Cerebellar cortex (tissue), 1 donor: Measurements from ENCODE around the gene CDK2AP2.
"Not testable (repeated sequence)": the region's sequence is repeated elsewhere in the genome, so short reads cannot be mapped to it uniquely, and the experiment has no call there.

Source experiments
- DNase-seq: peaks from one replicate; pipeline ENCODE4 v3.0.0-alpha.2; 2015; ENCODE audit warnings: low spot score

CDK2AP2 gene, protein sequence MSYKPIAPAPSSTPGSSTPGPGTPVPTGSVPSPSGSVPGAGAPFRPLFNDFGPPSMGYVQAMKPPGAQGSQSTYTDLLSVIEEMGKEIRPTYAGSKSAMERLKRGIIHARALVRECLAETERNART

DNA sequence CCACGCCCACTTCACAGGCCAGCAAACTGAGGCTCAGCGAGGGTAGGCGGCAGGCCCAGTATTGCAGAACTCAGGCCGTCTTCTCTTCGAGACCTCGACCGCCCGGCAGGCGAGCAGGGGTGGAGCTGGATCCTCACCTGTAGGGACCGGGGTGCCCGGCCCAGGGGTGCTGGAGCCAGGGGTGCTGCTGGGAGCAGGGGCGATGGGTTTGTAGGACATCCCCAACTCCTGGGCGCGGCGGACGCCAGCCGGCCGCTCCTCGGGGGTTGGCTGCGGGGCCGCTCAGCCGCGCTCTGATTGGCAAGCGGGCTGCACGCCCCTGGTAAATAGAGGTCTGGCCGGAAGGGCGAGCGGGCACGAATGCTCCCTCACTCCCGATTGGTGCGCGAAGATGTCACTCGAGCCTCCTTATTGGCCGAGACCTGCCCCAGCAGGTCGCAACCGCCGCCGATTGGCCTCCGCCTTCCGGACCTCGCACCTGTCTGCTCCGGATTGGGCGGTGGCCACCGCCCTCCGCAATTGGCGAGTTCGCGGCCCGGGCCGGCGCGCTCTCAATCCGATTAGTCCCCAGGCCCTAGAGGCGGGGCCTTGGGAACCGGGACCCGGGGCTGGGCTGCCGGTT, at the start of gene CDK2AP2:
TSS of gene CDK2AP2 (minus strand) at position 299 of the 622 bp plus-strand sequence. CDS start at position 219, 80 bp downstream.
- DNase-seq = peak; percentile 99

DNA sequence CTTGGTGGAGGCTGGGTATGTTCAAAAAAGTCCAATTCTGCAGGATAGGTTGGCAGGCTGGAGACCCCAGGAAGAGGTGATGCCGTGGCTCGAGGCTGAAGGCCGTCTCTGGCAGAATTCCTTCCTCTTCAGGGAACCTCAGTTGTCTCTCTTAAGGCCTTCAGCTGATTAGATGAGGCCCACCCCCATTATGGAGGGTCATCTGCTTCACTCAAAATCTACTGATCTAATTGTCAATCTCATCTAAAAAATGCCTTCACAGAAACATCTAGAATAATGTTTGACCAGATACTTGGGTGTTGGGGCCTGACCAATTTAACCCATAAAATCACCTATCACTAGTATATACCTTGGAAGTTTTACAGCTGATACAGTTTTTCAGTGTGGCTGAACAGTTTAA, 48.3 kb upstream of the CDK2AP2 start:
- no peak for DNase-seq

DNA sequence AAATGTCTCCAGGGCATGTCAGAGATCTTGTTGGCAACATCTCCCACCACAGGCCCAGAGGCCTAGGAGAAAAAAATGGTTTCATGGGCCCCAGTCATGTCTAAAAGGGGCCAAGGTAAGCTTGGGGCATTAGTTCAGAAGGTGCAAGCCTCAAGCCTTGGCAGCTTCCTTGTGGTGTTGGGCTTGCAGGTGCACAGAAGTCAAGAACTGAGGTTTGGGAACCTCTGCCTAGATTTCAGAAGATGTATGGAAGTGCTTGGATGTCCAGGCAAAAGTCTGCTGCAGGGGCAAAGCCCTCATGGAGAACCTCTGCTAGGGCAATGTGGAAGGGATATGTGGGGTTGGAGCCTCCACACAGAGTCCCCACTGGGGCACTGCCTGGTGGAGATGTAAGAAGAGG, 43.7 kb upstream of the CDK2AP2 start:
- DNase-seq = not testable (repeated sequence)

DNA sequence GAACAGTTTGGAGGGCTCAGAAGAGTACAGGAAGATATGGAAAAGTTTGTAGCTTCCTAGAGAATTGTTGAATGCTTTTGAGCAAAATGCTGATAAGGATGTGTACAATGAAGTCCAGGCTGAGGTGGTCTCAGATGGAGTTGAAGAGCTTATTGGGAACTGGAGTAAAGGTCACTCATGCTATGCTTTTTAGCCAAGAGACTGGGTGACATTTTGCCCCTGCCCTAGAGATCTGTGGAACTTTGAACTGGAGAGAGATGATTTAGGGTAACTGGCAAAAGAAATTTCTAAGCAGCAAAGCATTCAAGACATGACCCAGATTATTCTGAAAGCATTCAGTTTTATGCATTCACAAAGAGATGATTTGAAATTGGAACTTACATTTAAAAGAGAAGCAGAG, 43.2 kb upstream of the CDK2AP2 start:
- DNase-seq = no peak

DNA sequence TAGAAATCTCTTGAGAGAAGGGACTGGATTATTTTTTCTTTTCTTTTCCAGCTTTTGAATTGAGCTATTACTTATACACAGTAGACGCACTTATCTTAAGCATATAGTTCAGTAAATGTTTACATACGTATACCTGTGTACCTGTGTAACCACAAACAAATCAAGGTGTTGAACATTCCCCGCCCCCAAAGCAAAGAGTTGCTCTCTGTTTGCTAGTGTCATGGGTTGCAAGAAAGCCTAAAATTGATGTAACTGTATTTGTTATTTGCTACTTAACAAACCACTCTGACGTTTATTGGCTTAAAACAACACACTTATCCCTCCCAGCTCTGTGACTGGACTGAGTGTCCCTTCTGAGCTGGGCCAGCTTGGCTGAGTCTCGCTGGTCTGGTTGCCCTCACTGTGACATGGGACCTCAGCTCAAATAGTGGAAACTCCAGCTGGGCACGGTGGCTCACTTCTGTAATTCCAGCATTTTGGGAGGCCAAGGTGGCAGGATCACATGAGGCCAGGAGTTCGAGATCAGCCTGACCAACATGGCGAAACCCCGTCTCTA, 40.7 kb upstream of the CDK2AP2 start:
- no peak for DNase-seq

DNA sequence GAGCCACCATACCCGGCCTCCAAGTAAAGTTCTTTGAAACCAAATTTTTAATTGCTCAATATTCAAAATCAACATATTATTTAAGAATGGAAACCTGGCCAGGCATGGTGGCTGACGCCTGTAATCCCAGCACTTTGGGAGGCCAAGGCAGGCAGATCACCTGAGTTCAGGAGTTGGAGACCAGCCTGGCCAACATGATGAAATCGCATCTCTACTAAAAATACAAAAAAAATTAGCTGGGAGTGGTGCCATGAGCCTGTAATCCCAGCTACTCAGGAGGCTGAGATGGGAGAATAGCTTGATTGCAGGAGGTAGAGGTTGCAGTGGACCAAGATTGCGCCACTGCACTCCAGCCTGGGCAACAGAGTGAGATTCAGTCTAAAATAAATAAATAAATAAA, 40.1 kb upstream of the CDK2AP2 start:
- DNase-seq = not testable (repeated sequence)

DNA sequence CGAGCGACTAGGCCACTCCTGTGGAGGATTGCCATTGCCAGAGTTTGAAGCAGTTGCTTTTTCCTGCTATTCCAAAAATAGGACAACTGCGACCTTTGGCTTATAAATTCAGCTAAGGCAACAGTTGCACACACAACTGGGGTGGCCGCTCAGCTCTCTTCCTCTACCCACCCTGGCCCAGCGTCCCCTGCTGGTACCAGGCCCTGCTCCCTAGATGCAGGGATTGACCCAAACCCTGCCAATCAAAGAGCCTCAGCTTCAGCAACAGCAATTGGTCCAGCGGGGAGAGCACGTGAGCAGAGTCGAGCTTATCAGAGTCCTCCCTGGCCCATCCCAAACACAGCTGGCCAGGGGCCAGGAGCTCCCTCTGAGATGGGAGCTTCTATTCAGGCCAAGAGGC, 37.3 kb upstream of the CDK2AP2 start:
- no peak for DNase-seq

DNA sequence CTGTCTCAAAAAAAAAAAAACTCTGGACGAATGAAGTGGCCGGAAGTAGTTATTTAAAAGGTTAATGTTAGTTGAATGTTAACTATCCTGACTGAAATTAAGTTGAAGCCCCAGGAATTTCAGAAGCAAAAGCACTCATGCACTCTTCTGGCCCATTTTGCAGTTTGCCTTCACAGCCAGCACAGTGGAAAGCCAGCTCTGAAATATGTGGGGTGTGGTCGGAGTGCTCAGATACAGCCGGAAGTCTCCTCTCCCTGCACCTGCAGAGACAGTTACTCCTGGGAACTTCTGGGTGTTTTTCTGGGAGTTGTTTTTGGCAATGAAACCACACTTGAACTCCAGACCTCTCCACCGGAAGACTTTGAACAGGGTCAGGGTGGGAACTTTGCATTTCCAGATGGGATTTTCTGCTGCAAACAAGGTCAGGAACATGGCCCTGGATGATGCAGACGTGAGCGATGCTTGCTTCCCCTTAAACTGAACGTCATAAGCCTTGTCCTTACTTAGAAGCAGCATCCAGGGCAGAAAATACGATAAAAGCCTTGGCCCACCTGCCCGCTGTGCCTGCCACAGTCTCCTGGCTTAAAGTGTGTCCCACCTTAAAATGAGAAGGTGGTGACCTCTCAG, 36.8 kb upstream of the CDK2AP2 start:
- no peak for DNase-seq

DNA sequence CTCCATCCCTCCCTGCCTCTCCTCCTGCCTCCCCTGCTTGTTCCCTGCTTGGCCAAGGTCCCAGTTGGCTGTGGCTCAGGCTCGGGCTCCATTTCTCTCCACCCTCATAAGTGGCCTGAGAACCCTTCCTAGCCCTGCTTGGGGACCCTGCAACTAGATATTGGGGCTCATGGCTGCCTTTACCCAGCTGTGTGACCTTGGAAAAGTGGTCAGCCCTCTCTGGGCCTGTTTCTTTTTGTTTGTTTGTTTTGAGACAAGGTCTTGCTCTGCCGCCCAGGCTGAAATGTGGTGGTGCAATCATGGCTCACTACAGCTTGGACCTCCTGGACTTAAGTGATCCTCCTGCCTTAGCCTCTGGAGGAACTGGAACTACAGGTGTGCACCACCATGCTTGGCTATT, 35.6 kb upstream of the CDK2AP2 start:
- DNase-seq = no peak

DNA sequence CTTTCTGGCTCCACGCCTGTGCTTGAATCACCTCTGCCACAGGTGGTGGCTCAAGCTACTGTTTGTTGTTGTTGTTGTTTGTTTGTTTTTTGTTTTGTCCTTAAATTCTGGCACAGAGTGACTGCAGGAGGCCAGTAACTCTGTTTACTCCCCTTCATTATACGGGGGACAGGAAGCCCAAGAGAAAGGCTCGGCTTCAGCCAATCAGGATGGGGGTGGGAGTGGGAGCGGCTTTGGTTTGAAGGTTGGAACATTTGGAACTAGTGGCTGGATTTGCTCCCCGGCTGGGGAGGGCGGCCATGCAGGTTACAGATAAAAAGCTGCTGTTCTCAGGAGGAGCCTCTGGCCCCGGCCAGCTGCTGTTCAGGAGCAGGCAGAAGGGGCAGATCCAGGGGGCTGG, 35.0 kb upstream of the CDK2AP2 start:
- DNase-seq = no peak

DNA sequence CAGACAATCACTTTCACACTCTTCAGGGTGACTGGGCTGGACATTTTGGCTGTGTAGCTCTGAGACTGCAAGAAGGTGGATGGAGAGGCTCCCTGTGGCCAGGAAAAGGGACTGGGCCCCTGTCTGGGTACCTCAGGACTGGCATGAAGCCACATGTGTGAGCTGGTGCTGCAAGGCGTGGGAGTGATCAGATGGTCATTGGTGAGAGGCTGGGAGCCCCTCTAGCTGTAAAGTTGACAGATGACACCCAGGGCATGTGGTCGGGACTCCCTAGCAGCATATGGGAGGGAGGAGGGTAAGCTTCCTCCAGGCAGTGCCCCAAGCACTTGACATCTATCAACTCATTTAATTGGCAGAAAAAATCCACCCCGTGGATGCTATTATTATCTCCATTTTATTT, 34.2 kb upstream of the CDK2AP2 start:
- no peak for DNase-seq

DNA sequence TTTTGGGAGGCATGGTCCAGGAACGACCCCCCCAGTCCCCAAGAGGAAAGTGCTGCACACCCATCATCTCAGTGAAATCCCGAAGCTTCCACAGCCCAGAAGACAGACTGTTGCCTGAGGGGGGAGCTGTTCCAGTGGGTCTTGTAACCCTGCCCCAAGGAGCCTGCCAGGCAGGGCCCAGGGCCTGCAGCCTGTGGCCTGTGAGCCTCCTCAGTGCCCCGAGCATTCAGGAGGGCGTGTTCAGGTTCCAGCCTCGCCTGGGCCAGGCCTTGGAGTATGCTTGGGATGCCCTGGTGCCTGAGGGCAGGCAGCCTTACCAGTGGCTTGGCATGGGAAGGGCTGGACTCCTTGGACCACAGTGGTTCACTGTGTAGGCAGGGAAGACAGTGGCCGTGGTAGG, 33.2 kb upstream of the CDK2AP2 start:
- no peak for DNase-seq

DNA sequence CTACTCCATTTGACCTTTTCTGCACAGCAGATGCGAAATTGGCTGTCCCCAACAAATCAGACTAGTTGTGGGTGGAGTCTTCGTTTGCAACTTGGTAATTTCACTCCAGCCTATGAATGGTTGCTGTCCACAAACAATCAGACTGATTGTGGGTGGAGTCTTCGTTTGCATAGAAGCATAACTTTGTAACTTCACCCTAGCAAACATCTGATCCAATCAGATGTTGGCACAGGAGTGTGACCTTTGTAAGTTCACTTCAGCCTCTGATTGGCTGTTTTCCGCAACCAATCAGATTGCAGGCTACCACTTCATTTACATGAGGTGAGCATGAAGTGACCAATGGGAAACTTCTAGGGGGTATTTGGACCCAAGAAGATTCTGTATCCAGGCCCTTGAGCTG, 31.6 kb upstream of the CDK2AP2 start:
- DNase-seq = no peak

DNA sequence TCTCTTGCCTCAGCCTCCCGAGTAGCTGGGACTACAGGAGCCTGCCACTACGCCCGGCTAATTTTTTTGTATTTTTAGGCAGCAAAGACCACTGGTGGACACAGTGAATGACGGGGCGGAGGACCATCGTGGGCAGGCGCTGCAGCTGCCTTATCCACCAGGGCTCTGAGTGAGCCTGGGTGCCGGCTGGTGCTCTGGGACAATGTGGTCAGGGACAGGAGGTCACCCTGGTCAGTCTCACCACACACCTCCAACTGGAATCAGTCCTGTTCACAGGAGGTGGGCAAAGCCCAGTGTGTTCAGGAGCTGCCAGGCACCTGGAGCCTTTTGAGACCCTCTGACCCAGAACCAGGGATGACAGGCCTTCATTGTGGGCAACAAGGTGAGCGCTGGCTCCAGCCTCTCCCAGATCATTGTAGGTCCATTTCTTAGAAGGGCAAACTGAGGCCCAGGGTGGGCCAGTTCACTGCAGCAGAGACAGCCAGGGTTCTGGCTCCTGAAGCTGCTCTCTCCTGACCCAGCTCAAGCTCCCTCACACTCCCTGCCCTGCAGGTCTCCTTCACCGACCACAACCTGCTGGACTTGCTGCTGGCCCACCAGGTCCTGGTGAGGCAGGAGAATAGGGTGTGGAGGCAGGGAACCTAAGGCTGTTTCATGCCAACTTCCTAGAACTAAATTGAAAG, 31.0 kb upstream of the CDK2AP2 start:
- no peak for DNase-seq

DNA sequence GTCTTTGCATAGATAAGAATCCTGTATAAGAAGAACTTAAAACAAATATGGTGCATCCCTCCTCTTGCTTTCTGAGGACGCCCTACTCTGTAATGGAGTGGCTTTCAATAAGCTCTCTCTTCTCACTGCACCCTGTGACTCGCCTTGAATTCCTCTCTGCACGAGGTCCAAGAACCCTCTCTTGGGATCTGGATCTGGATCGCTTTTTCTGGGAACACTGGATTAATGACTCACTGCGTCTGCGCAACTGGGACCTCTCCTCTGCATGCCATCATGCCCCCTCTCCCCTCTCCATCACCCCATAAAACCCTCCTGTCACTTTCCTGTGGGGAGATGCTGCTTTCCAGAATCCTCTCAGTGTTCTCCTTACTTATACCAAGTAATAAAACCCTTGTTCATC, 30.3 kb upstream of the CDK2AP2 start:
- DNase-seq = no peak

DNA sequence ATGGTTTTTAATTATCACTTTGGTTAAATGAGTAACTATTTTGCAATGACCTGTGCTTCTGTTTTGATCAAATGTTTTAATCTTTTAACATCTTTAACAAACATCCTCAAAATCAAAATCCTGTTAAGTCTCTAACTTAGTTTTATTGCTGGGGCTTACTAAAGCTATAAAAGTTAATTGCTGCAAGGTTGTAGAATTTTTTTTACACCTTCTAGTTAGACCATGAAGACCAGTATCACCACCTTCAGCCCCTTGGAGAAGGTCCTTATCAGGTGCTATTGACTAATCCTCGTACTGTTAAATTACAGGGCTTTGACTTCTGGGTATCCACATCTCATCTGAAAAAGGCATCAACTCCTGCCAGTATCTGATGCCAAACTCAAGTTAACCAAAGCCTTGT, 27.6 kb upstream of the CDK2AP2 start:
- DNase-seq = no peak

DNA sequence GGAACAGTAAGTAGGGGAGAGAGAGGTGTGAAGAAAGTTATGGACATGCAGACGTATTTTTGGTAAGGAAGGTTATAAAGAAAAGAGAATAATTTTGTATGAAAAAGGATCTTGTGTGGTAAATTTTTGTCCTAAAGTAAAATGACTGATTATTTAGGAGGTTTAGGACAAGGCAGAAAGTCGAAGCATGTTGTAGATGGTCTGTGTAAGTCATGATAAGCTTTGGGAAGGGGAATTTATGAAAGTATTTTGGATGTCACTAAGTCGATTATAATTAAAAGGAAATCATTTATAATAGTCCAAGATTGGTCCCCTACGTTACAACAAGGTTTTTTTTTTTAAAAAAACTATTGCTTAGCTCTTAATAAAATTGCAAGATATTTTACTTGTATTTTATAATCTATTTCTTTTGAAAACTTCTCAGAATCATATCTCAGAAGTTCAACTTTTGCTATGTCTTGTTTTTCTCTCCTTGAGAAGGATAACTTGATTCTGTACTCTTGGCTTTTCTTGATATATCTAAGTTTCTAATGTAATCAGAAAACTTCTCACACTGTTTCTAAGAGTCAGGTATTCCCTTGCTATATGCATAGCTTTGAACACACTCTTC, 26.2 kb upstream of the CDK2AP2 start:
- no peak for DNase-seq

DNA sequence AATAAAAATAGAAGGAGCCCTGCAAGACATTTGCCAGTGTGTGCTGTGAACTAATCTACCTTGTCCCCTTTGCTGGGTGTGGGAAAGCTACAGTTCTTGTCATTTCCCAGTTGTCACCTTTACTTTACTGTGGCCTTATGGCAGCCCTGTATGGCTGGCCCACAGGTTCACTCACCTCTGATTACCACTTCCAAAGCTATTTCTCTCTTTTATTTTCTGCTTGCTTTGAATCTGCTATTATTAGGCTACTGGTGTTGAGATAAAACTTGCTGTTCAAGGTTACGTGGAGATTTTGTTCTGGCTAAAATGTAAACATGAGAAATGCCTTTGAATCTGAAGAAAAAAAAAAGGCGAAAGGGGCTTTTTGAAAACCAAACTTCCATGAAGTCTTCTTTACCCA, 24.9 kb upstream of the CDK2AP2 start:
- DNase-seq = no peak

DNA sequence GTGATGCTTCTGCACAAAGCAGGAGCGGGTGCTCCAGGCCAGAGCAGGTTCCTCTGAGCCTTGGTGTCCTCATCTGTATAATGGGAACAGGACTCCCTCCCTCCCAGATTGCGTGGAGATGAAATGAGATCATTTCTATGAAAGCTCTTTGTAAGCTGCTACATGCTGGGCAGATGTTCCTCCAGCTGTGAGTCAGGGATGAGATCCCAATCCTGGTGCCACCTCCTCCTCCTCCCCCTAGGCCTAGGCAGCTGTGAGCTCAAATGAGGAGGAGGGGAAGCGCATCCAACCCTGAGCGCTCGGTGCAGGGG, 22.3 kb upstream of the CDK2AP2 start:
- no peak for DNase-seq

DNA sequence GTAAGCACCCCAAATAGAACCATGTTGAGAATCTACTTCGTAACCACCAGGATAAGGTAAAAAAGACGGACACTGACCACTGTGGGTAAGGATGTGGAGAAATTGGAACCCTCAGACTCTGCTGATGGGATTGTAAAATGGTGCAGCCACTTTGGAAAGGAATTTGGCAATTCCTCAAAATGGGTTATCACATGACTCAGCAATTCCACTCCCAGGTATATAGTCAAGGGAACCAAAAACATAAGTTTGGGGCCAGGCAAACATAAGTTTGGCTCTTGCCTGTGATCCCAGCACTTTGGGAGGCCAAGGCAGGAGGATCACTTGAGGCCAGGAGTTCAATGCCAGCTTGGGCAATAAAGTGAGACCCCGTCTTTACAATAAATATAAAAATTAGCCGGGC, 20.4 kb upstream of the CDK2AP2 start:
- DNase-seq = no peak

DNA sequence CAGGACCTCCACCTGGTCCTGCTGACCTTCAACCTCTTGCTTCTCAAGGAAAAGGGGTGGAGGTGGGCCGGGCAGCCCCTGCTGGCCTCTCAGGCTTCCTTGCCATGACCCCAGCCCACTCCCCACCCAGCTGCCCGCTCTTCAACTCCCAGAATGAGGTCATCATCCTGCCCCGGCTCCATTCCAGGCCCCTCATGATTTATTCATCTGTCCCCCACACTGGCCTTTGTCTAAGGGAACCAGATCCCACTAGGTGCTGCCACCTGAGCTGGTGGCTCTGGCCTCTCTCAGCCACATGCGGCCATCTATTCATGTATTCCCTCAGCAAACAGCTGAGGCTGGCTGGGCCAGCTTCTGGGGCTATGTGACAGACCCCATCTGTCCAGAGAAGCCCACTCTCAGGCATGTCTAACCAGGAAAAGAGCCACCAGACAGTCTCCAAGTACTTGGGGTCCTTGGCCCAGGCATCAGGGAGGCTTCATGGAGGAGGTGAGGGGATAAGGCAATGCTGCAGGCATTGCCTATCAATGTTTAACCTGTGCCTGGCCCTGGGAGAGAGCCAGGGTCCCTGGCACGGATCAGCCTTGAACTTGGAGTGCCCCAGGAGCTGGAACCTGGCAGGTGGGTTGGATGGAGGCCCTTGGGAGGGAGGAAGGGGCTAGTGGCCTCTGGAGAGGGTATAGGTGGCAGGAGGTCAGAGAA, 17.5 kb upstream of the CDK2AP2 start:
- DNase-seq = no peak

DNA sequence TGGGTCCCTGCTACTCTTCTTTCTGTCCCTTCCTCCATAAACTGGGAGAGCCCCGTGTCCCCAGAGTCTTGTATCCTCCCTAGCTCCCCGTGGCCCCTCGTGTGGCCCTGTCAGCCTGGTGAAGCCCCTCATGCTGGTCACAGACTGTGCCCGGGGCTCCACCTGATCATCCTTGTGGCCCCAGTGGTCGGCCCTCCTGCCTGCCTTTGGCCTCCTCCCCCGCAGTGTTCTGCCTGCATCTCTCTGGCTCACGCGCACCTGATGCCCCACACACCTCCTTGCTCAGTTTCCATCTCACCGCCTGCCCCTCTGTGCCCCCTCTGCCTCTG, 16.5 kb upstream of the CDK2AP2 start:
- DNase-seq = no peak
